Measurements from ENCODE around the gene UBASH3B. TPM values are rescaled to one million over a fixed set of nuclear protein-coding genes. Genes with fewer than 3 reads are reported as not detected.

The UBASH3B gene
- total and polyA plus RNA-seq, 2 of the 13 experiments (the other 11 are each of a cell fraction or from before 2014, with no cell fraction given) = 4.4 to 7.6 TPM

GRCh38 chr11:122706291-122707088 lies 51.0 kb downstream of the UBASH3B start (continued):
- TF ChIP-seq ARID3A (IDR thresholded peaks at IDR 0.05; ENCODE audit: low read depth, low read length) (peak; percentile 61), SMARCE1 (IDR thresholded peaks at IDR 0.05; ENCODE audit: borderline replicate concordance) (no peak), FOXA3 (CRISPR knock-in tag; IDR thresholded peaks at IDR 0.05) (peak; percentile 22; the same call in 1 of the 2 replicates), CHD2 (IDR thresholded peaks at IDR 0.05; ENCODE audit: low read depth, low read length) (no peak), GPN1 (CRISPR knock-in tag; IDR thresholded peaks at IDR 0.05; ENCODE audit: borderline replicate concordance) (no peak), PAXIP1 (CRISPR knock-in tag; conservative IDR thresholded peaks at IDR 0.05) (peak; percentile 44; the same call in 1 of the 2 replicates)

All from HepG2 (cell line).